Activated CD4-positive, alpha-beta T cell treated with anti-CD3 and anti-CD28 coated beads for 48 hours (primary cell): ENCODE results near the gene SERF2.
"Not testable (repeated sequence)": the region's sequence is repeated elsewhere in the genome, so short reads cannot be mapped to it uniquely, and the experiment has no call there.

Experiments
- DNase-seq: peaks from one replicate; pipeline ENCODE4 v3.0.0-alpha.2; 2020

SERF2 gene

GRCh38 chr15:43830691-43831275 is 38.7 kb downstream of the SERF2 start:
- not testable (repeated sequence) for DNase-seq

GRCh38 chr15:43831519-43832052 is 39.5 kb downstream of the SERF2 start:
- DNase-seq = not testable (repeated sequence)

DNA sequence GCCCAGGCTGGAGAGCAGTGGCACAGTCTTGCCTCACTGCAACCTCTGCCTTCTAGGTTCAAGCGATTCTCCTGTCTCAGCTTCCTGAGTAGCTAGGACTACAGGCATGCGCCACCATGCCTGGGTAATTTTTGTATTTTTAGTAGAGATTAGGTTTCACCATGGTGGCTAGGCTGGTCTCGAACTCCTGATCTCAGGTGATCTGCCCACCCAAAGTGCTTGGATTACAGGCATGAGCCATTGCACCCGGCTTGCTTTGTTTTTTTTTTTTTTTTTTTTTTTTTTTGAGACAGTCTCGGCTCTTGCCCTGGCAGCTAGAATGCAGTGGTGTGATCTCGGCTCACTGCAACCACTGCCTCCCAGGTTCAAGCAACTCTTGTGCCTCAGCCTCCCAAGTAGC is 40.4 kb downstream of the SERF2 start:
- not testable (repeated sequence) for DNase-seq

DNA sequence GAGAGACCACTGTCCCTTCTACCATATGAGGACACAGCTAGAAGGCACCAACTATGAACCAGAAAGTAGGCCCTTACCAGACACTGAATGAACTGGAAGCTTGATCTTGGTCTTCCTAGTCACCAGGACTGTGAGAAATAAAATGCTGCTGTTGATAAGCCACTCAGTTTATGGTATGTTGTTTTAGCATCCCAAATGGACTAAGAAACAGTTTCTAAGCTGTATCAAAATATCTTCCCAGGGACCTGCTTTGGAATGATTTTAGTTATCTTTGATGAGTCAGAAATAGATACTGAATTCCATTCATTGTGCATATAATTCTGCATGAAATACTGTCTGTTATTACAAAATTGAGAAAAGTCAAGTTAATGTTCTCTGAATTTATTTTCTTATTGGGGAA is 53.3 kb downstream of the SERF2 start:
- DNase-seq = no peak
